Erythroblast (primary cell): ENCODE results near the gene SHROOM1.

Experiments
- GATA1 ChIP-seq: IDR thresholded peaks from 2 replicates; pipeline ENCODE4 v1.6.1; 2011; ENCODE audit warnings: low read depth, mild to moderate bottlenecking, control low read depth, low read length, moderate library complexity
- POLR2A ChIP-seq: IDR thresholded peaks from 2 replicates; pipeline ENCODE4 v1.6.1; 2011; ENCODE audit warnings: mild to moderate bottlenecking, low read length

DNA sequence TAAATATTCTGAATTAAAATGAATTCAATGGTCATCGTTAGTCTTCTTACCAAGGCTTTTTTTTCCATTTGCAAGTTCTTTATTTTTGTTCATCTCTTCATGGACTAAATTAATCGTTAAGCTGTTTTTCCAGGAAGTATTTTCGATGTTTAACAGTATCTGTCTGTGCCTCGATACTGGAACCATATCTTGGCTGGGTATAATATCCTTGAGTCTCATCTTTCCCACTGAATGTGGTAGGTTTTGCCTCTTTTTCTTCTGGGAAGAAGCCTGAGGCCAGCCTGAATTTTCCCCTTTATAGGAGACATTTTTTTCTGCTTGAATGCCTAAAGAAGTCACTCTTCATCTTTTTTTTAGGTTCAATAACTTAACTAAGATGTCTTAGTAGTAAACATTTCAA, 49.4 kb downstream of the SHROOM1 start:
- TF ChIP-seq POLR2A: no peak
- no peak for TF ChIP-seq GATA1
